PFSK-1 (cell line): ENCODE measurements around the gene DLX2.

Source experiments
- FOXP2 ChIP-seq: optimal IDR thresholded peaks from 2 replicates; pipeline ENCODE3; 2011; ENCODE audit warnings: borderline replicate concordance, control low read depth, inconsistent platforms; ENCODE audit not compliant: insufficient read depth; ENCODE audit errors: extremely low read length, extremely low read depth
- POLR2AphosphoS5 ChIP-seq: IDR thresholded peaks from 2 replicates; pipeline ENCODE4 v1.6.1; 2012; ENCODE audit warnings: low read depth, mild to moderate bottlenecking, control low read depth, low read length, moderate library complexity
- REST ChIP-seq, 2 experiments: IDR thresholded peaks; 2 replicates each; pipeline versions ENCODE4 v1.6.1 to v1.8.0; 2011 to 2012; ENCODE audit warnings: low read depth in 2 of 2, low read length in 2 of 2, control low read depth in 1 of 2, inconsistent platforms in 1 of 2, mild to moderate bottlenecking in 1 of 2, moderate library complexity in 1 of 2; ENCODE audit not compliant: insufficient read depth in 1 of 2
- SIN3A ChIP-seq: IDR thresholded peaks from 2 replicates; pipeline ENCODE4 v1.6.1; 2012; ENCODE audit warnings: mild to moderate bottlenecking, low read length, moderate library complexity, borderline replicate concordance; ENCODE audit not compliant: insufficient read depth
- TAF1 ChIP-seq: IDR thresholded peaks from 2 replicates; pipeline ENCODE4 v1.6.1; 2012; ENCODE audit warnings: low read length, control low read depth, borderline replicate concordance; ENCODE audit not compliant: insufficient read depth

DLX2 gene

GRCh38 chr2:172089005-172089504 is 13.6 kb downstream of the DLX2 start:
- TF ChIP-seq TAF1 (no peak), POLR2AphosphoS5 (no peak), FOXP2 (no peak), REST (IDR thresholded peaks at IDR 0.05; ENCODE audit: insufficient read depth in 1 of 2, low read depth in 2 of 2, low read length in 2 of 2) (no peak), SIN3A (no peak)

- no peak for TF ChIP-seq REST (IDR thresholded peaks at IDR 0.05; ENCODE audit: insufficient read depth in 1 of 2, low read depth in 2 of 2, low read length in 2 of 2)
- no peak for TF ChIP-seq SIN3A
- no peak for TF ChIP-seq TAF1
- no peak for TF ChIP-seq POLR2AphosphoS5
- TF ChIP-seq FOXP2: no peak
These were observed 14.3 kb downstream of the DLX2 start for GRCh38 chr2:172088245-172089004.

DNA sequence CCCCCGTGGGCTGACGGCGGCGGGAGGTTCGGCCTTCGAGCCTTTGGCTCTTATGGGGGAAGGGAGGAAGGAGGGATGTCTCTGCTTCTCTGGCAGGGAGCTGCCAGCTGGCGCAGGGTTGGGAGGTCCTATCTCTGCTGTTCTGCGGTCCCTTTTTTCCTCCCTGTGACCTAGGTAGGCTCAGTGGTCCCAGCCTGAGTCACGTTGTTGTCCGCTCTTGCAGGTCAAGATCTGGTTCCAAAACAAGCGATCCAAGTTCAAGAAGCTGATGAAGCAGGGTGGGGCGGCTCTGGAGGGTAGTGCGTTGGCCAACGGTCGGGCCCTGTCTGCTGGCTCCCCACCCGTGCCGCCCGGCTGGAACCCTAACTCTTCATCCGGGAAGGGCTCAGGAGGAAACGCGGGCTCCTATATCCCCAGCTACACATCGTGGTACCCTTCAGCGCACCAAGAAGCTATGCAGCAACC is 14.9 kb downstream of the DLX2 start:
- no peak for TF ChIP-seq SIN3A
- TF ChIP-seq TAF1: no peak
- no peak for TF ChIP-seq REST (IDR thresholded peaks at IDR 0.05; ENCODE audit: insufficient read depth in 1 of 2, low read depth in 2 of 2, low read length in 2 of 2)
- TF ChIP-seq FOXP2: no peak
- no peak for TF ChIP-seq POLR2AphosphoS5

- no peak for TF ChIP-seq FOXP2
- no peak for TF ChIP-seq SIN3A
- no peak for TF ChIP-seq TAF1
- no peak for TF ChIP-seq POLR2AphosphoS5
- no peak for TF ChIP-seq REST (IDR thresholded peaks at IDR 0.05; ENCODE audit: insufficient read depth in 1 of 2, low read depth in 2 of 2, low read length in 2 of 2)
These were observed 15.4 kb downstream of the DLX2 start for GRCh38 chr2:172087207-172087779.
